WTC11 (cell line): ENCODE measurements around the gene PPM1A. TPM values are rescaled to one million over a fixed set of nuclear protein-coding genes. Genes with fewer than 3 reads are reported as not detected.
A peak's percentile ranks its signal among the peaks of the same experiment; 100 is the strongest.

Experiments
- ATAC-seq: fragments of 200-7000 bp; cut with Tn5 transposase; 2 replicates; pipeline ENCODE4 v1.10.0; 2021; ENCODE audit warnings: mild to moderate bottlenecking, moderate library complexity
- CTCF ChIA-PET: fragments of 300-600 bp; sonication (Branson Sonifier 250); formaldehyde crosslinking; loops from one replicate; lab custom pipeline; 2021; ENCODE audit warnings: antibody characterized with exemption; lab: Charles Lee
- POLR2A ChIA-PET: fragments of 350-600 bp; sonication (Branson Sonifier 250); formaldehyde crosslinking; loops from one replicate; lab custom pipeline; 2021; ENCODE audit warnings: antibody characterized with exemption; lab: Charles Lee
- DNase-seq: peaks from one replicate; pipeline ENCODE4 v3.0.0; 2021; ENCODE audit warnings: low spot score
- H3K27ac Mint-ChIP-seq: 2 replicates; pipeline ENCODE4 v1.8.0; 2021; ENCODE audit warnings: mixed read lengths
- H3K27me3 Mint-ChIP-seq: 2 replicates; pipeline ENCODE4 v1.8.0; 2021; ENCODE audit warnings: low read depth, mild to moderate bottlenecking, moderate library complexity, mixed read lengths
- H3K36me3 Mint-ChIP-seq: 2 replicates; pipeline ENCODE4 v1.8.0; 2021; ENCODE audit warnings: mixed read lengths
- H3K4me1 Mint-ChIP-seq: 2 replicates; pipeline ENCODE4 v1.8.0; 2022; ENCODE audit warnings: mixed read lengths
- H3K4me3 Mint-ChIP-seq: 2 replicates; pipeline ENCODE4 v1.8.0; 2021; ENCODE audit warnings: mild to moderate bottlenecking, moderate library complexity, mixed read lengths
- H3K9me3 Mint-ChIP-seq: 2 replicates; pipeline ENCODE4 v1.8.0; 2021; ENCODE audit warnings: mixed read lengths
- ARID4B ChIP-seq: sonication (generic); formaldehyde crosslinking; IDR thresholded peaks from 2 replicates; pipeline ENCODE4 v1.8.0; 2023; ENCODE audit warnings: missing genetic modification reagents, mild to moderate bottlenecking, borderline replicate concordance
- ATF2 ChIP-seq: sonication (generic); formaldehyde crosslinking; IDR thresholded peaks from 2 replicates; pipeline ENCODE4 v1.8.1; 2022; ENCODE audit warnings: low read depth, missing genetic modification reagents, borderline replicate concordance
- ERG ChIP-seq: fragments of 250-450 bp; sonication (Bioruptor Pico); IDR thresholded peaks from 2 replicates; pipeline ENCODE4 v1.8.0; 2021; ENCODE audit warnings: mild to moderate bottlenecking
- HMGA2 ChIP-seq: fragments of 250-450 bp; sonication (Bioruptor Pico); IDR thresholded peaks from 2 replicates; pipeline ENCODE4 v1.4.0; 2021; ENCODE audit warnings: mild to moderate bottlenecking, moderate library complexity
- IRF2 ChIP-seq: sonication (generic); formaldehyde crosslinking; IDR thresholded peaks from 2 replicates; pipeline ENCODE4 v1.8.0; 2022; ENCODE audit warnings: low read depth, missing genetic modification reagents, borderline replicate concordance
- MLX ChIP-seq: sonication (generic); formaldehyde crosslinking; IDR thresholded peaks from 2 replicates; pipeline ENCODE4 v1.8.1; 2023; ENCODE audit warnings: mild to moderate bottlenecking, missing genetic modification reagents, moderate library complexity
- NFYB ChIP-seq: sonication (generic); formaldehyde crosslinking; conservative IDR thresholded peaks from 2 replicates; pipeline ENCODE4 v1.8.0; 2022; ENCODE audit warnings: low read depth, missing genetic modification reagents
- NR1H2 ChIP-seq: sonication (generic); formaldehyde crosslinking; IDR thresholded peaks from 2 replicates; pipeline ENCODE4 v1.9.0; 2021; ENCODE audit warnings: mild to moderate bottlenecking, moderate library complexity, missing genetic modification reagents
- SMAD3 ChIP-seq: sonication (generic); formaldehyde crosslinking; IDR thresholded peaks from 2 replicates; pipeline ENCODE4 v1.8.0; 2022; ENCODE audit warnings: missing genetic modification reagents, mild to moderate bottlenecking, borderline replicate concordance
- ZNF232 ChIP-seq: sonication (generic); formaldehyde crosslinking; IDR thresholded peaks from 2 replicates; pipeline ENCODE4 v1.8.0; 2022; ENCODE audit warnings: mild to moderate bottlenecking, missing genetic modification reagents
- ZNF263 ChIP-seq: sonication (generic); formaldehyde crosslinking; IDR thresholded peaks from 2 replicates; pipeline ENCODE4 v1.8.1; 2022; ENCODE audit warnings: low read depth, mild to moderate bottlenecking, moderate library complexity, missing genetic modification reagents
- ZNF512 ChIP-seq: sonication (generic); formaldehyde crosslinking; IDR thresholded peaks from 2 replicates; pipeline ENCODE4 v1.8.1; 2022; ENCODE audit warnings: missing genetic modification reagents, borderline replicate concordance
- ZNF532 ChIP-seq: fragments of 250-450 bp; sonication (Bioruptor Pico); IDR thresholded peaks from 2 replicates; pipeline ENCODE4 v1.9.0; 2021; ENCODE audit warnings: mild to moderate bottlenecking, borderline replicate concordance
- total RNA-seq: library from RNA; stranded (reverse); gene quantifications from 3 replicates; pipeline ENCODE4 v1.2.3, GENCODE V29; 2021
- TF ChIP-seq, protein P1 (sequence below): sonication (generic); formaldehyde crosslinking; IDR thresholded peaks from 2 replicates; pipeline ENCODE4 v1.8.0; 2022; ENCODE audit warnings: mild to moderate bottlenecking, missing genetic modification reagents
- TF ChIP-seq, protein P2 (sequence below): sonication (generic); formaldehyde crosslinking; IDR thresholded peaks from 2 replicates; pipeline ENCODE4 v1.8.1; 2023; ENCODE audit warnings: mild to moderate bottlenecking, missing genetic modification reagents, moderate library complexity
- TF ChIP-seq, protein P3 (sequence below): fragments of 250-450 bp; sonication (Bioruptor Pico); conservative IDR thresholded peaks from 2 replicates; pipeline ENCODE4 v1.9.0; 2021; ENCODE audit warnings: mild to moderate bottlenecking

The PPM1A gene
- total RNA-seq, 1 experiment from 2014 or later, result 52.5 TPM

DNA sequence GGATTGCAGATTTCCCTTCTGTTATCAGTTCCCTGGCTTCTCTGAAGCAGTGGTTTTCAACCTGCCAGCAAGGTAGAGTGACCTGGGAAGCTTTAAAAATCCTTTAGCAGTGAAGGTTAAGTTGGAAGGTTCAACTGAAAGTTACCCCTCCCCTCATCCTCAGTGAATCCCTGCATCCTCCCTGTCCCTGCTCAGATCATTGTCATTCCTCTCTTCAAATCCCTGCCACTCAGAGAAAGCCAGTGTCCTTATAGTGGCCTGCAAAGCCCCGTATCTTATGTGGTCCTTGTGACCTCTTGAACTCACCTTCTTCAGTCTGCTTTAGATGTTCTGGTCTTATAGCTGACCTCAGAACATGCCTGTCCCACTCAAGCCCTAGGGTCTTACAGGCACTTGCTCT lies 53.6 kb downstream of the PPM1A start:
- ChIA-PET POLR2A (interaction anchor here (2.1 kb wide), 1 partner anchor 54 kb away, joined by 7 read pairs; the partner anchor contains the start of gene PPM1A), CTCF (interaction anchor here (0.8 to 4.5 kb wide), 4 partner anchors 12 to 194 kb away, joined by 3 to 17 read pairs (median 5); no protein-coding TSS in a partner anchor)
- peak; percentile 78 for ATAC-seq
- Mint-ChIP-seq H3K27me3 (no peaks in the 10 kb centered on the region), H3K4me3 (no peak overlapping the region), H3K4me1 (peaks cover 45% of the 10 kb centered on the region), H3K9me3 (peaks cover 14% of the 10 kb centered on the region), H3K36me3 (peaks cover 13% of the 10 kb centered on the region), H3K27ac (peak overlapping the region; percentile 19; the same call in 1 of the 2 replicates)
- DNase-seq, result no peak
- no peak for TF ChIP-seq ZNF232 (CRISPR knock-in tag)
- no peak for TF ChIP-seq ERG (CRISPR knock-in tag)
- TF ChIP-seq ZNF263 (CRISPR knock-in tag), result no peak
- no peak for TF ChIP-seq IRF2 (CRISPR knock-in tag)
- TF ChIP-seq ZNF532 (CRISPR knock-in tag), result no peak
- TF ChIP-seq HMGA2 (CRISPR knock-in tag), result no peak
- TF ChIP-seq NR1H2, result no peak
- TF ChIP-seq SMAD3 (CRISPR knock-in tag), result no peak
- no peak for TF ChIP-seq ZNF512 (CRISPR knock-in tag)
- TF ChIP-seq NFYB, result no peak
- no peak for TF ChIP-seq MLX
- TF ChIP-seq, protein P1, sequence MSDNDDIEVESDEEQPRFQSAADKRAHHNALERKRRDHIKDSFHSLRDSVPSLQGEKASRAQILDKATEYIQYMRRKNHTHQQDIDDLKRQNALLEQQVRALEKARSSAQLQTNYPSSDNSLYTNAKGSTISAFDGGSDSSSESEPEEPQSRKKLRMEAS, result no peak
- TF ChIP-seq, protein P2, sequence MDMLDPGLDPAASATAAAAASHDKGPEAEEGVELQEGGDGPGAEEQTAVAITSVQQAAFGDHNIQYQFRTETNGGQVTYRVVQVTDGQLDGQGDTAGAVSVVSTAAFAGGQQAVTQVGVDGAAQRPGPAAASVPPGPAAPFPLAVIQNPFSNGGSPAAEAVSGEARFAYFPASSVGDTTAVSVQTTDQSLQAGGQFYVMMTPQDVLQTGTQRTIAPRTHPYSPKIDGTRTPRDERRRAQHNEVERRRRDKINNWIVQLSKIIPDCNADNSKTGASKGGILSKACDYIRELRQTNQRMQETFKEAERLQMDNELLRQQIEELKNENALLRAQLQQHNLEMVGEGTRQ (CRISPR knock-in tag), result no peak
- TF ChIP-seq, protein P3, sequence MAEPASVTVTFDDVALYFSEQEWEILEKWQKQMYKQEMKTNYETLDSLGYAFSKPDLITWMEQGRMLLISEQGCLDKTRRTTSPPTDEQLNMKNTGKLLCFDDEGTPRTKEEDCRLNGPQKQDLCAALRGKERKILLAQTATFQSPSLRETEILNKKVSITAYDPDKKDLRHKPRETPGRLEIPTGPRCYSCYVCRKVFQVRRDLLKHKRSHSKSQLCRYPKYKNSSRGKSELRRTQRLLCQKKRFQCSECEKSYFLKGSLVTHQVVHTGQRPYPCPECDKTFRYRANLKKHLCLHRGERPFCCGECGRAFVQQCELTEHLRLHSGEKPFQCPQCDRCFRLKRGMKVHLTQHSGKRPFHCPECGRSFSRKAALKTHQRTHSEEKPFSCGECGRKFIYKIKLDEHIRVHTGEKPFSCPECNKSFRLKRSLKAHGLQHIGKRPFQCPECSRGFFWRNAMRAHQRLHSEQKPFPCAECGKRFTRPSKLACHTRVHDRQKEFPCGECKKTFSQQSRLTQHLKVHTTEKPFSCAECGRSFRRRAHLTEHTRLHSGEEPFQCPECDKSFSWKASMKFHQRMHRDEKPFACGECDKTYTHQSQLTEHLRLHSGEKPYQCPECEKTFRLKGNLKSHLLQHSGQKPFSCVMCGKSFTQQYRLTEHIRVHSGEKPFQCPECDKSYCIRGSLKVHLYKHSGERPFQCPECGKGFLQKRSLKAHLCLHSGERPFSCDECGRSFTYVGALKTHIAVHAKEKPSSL (CRISPR knock-in tag), result no peak
- no peak for TF ChIP-seq ATF2 (CRISPR knock-in tag)
- no peak for TF ChIP-seq ARID4B
